ENCODE results near the gene EIF2B5. TPM values are rescaled to one million over a fixed set of nuclear protein-coding genes. Genes with fewer than 3 reads are reported as not detected.

Gene EIF2B5
- total and polyA plus RNA-seq, 2 of the 13 experiments (the other 11 are each of a cell fraction or from before 2014, with no cell fraction given): 38.4 to 60.2 TPM

DNA sequence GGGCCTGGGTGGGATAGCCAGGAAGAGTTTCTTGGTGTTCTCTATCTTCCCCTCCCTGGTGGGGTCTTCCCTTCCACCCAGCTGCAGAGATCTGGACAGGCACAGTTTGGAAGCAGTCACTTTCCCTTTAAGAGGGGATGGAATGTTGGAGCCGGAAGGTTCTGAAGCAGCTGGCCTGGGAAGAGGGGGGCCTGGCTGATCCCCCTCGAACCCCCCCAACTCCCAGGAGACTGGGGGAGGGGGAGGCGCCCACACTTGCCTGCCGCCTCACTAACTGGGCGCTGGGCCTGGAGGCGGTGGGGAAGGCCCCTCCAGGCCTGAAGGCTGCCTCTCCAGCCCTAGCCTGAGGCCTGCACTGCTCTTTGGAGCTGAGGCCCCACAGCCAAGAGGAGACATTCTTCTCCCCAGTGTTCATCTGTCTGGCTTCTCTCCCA lies 21.4 kb downstream of the EIF2B5 start (continued):
- TF ChIP-seq BORCS8-MEF2B (CRISPR knock-in tag; IDR thresholded peaks at IDR 0.05): peak; percentile 28; the same call in 1 of the 2 replicates
- TF ChIP-seq, protein P1, sequence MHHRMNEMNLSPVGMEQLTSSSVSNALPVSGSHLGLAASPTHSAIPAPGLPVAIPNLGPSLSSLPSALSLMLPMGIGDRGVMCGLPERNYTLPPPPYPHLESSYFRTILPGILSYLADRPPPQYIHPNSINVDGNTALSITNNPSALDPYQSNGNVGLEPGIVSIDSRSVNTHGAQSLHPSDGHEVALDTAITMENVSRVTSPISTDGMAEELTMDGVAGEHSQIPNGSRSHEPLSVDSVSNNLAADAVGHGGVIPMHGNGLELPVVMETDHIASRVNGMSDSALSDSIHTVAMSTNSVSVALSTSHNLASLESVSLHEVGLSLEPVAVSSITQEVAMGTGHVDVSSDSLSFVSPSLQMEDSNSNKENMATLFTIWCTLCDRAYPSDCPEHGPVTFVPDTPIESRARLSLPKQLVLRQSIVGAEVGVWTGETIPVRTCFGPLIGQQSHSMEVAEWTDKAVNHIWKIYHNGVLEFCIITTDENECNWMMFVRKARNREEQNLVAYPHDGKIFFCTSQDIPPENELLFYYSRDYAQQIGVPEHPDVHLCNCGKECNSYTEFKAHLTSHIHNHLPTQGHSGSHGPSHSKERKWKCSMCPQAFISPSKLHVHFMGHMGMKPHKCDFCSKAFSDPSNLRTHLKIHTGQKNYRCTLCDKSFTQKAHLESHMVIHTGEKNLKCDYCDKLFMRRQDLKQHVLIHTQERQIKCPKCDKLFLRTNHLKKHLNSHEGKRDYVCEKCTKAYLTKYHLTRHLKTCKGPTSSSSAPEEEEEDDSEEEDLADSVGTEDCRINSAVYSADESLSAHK (CRISPR knock-in tag; IDR thresholded peaks at IDR 0.05; ENCODE audit: borderline replicate concordance): 0 out of 2 replicates have a peak, but pooled peaks have one; percentile 29
- TF ChIP-seq FOXA1 (IDR thresholded peaks at IDR 0.05): no peak
- TF ChIP-seq FOXA1 (CRISPR knock-in tag; IDR thresholded peaks at IDR 0.05): no peak
- TF ChIP-seq ZNF776 (CRISPR knock-in tag; IDR thresholded peaks at IDR 0.05): no peak
- TF ChIP-seq ZNF44 (CRISPR knock-in tag; IDR thresholded peaks at IDR 0.05): peak; percentile 73; the same call in 1 of the 2 replicates
- TF ChIP-seq, protein P2, sequence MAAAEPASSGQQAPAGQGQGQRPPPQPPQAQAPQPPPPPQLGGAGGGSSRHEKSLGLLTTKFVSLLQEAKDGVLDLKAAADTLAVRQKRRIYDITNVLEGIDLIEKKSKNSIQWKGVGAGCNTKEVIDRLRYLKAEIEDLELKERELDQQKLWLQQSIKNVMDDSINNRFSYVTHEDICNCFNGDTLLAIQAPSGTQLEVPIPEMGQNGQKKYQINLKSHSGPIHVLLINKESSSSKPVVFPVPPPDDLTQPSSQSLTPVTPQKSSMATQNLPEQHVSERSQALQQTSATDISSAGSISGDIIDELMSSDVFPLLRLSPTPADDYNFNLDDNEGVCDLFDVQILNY (CRISPR knock-in tag; conservative IDR thresholded peaks at IDR 0.05): no peak
- no peak for TF ChIP-seq ZNF501 (CRISPR knock-in tag; IDR thresholded peaks at IDR 0.05)
- TF ChIP-seq KDM4B (CRISPR knock-in tag; IDR thresholded peaks at IDR 0.05): 0 out of 2 replicates have a peak, but pooled peaks have one; percentile 47
- no peak for TF ChIP-seq LCORL (IDR thresholded peaks at IDR 0.05)
- TF ChIP-seq LCORL (CRISPR knock-in tag; IDR thresholded peaks at IDR 0.05): peak; percentile 37; the same call in 1 of the 2 replicates
- no peak for TF ChIP-seq SOX6 (IDR thresholded peaks at IDR 0.05)
- 0 out of 2 replicates have a peak, but pooled peaks have one; percentile 32 for TF ChIP-seq SOX6 (CRISPR knock-in tag; IDR thresholded peaks at IDR 0.05)
- TF ChIP-seq, protein P3, sequence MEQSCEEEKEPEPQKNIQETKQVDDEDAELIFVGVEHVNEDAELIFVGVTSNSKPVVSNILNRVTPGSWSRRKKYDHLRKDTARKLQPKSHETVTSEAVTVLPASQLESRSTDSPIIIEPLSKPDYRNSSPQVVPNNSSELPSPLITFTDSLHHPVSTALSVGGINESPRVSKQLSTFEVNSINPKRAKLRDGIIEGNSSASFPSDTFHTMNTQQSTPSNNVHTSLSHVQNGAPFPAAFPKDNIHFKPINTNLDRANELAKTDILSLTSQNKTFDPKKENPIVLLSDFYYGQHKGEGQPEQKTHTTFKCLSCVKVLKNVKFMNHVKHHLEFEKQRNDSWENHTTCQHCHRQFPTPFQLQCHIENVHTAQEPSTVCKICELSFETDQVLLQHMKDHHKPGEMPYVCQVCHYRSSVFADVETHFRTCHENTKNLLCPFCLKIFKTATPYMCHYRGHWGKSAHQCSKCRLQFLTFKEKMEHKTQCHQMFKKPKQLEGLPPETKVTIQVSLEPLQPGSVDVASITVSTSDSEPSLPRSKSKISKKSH (CRISPR knock-in tag; IDR thresholded peaks at IDR 0.05; ENCODE audit: borderline replicate concordance): no peak
- TF ChIP-seq, protein P4, sequence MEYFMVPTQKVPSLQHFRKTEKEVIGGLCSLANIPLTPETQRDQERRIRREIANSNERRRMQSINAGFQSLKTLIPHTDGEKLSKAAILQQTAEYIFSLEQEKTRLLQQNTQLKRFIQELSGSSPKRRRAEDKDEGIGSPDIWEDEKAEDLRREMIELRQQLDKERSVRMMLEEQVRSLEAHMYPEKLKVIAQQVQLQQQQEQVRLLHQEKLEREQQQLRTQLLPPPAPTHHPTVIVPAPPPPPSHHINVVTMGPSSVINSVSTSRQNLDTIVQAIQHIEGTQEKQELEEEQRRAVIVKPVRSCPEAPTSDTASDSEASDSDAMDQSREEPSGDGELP (IDR thresholded peaks at IDR 0.05; ENCODE audit: borderline replicate concordance, low read depth): peak; percentile 88
- no peak for TF ChIP-seq ATF7 (IDR thresholded peaks at IDR 0.05)
- no peak for TF ChIP-seq ATF7 (CRISPR knock-in tag; IDR thresholded peaks at IDR 0.05)
- no peak for TF ChIP-seq SRSF1 (optimal IDR thresholded peaks at IDR 0.05; ENCODE audit: low read depth, low read length)
- TF ChIP-seq, protein P5, sequence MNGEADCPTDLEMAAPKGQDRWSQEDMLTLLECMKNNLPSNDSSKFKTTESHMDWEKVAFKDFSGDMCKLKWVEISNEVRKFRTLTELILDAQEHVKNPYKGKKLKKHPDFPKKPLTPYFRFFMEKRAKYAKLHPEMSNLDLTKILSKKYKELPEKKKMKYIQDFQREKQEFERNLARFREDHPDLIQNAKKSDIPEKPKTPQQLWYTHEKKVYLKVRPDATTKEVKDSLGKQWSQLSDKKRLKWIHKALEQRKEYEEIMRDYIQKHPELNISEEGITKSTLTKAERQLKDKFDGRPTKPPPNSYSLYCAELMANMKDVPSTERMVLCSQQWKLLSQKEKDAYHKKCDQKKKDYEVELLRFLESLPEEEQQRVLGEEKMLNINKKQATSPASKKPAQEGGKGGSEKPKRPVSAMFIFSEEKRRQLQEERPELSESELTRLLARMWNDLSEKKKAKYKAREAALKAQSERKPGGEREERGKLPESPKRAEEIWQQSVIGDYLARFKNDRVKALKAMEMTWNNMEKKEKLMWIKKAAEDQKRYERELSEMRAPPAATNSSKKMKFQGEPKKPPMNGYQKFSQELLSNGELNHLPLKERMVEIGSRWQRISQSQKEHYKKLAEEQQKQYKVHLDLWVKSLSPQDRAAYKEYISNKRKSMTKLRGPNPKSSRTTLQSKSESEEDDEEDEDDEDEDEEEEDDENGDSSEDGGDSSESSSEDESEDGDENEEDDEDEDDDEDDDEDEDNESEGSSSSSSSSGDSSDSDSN (CRISPR knock-in tag; IDR thresholded peaks at IDR 0.05): peak; percentile 25; the same call in 1 of the 2 replicates
- TF ChIP-seq, protein P6, sequence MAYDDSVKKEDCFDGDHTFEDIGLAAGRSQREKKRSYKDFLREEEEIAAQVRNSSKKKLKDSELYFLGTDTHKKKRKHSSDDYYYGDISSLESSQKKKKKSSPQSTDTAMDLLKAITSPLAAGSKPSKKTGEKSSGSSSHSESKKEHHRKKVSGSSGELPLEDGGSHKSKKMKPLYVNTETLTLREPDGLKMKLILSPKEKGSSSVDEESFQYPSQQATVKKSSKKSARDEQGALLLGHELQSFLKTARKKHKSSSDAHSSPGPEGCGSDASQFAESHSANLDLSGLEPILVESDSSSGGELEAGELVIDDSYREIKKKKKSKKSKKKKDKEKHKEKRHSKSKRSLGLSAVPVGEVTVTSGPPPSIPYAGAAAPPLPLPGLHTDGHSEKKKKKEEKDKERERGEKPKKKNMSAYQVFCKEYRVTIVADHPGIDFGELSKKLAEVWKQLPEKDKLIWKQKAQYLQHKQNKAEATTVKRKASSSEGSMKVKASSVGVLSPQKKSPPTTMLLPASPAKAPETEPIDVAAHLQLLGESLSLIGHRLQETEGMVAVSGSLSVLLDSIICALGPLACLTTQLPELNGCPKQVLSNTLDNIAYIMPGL (CRISPR knock-in tag; IDR thresholded peaks at IDR 0.05; ENCODE audit: borderline replicate concordance in 1 of 2, low read depth in 1 of 2): peak in 1 of 2 experiments; percentile 71; a peak in 2 of 4 replicates
- TF ChIP-seq REPIN1 (CRISPR knock-in tag; IDR thresholded peaks at IDR 0.05; ENCODE audit: borderline replicate concordance, low read depth): peak; percentile 57; the same call in 1 of the 2 replicates
